T-cell (primary cell): Measurements from ENCODE around the gene ZSCAN1. TPM values are rescaled to one million over a fixed set of nuclear protein-coding genes. Genes with fewer than 3 reads are reported as not detected.

Source experiments
- ATAC-seq, 4 experiments: fragments of 200-7000 bp in 3 of 4; fragments of 150-1000 bp in 1 of 4; cut with Tn5 transposase; replicated peaks in 1 of 4; 1 replicate in 3 of 4; 2 replicates in 1 of 4; pipeline ENCODE4 v1.10.0; 2021; ENCODE audit warnings: moderate library complexity in 3 of 4, mild to moderate bottlenecking in 2 of 4, moderate number of reproducible peaks in 1 of 4
- CTCF ChIA-PET, 2 donors: fragments of 300-600 bp; sonication (Branson Sonifier 250); formaldehyde crosslinking; loops; one replicate each; lab custom pipeline; 2022; ENCODE audit warnings: antibody characterized with exemption in 2 of 2; lab: Charles Lee
- POLR2A ChIA-PET, 2 donors: fragments of 300-600 bp; sonication (Branson Sonifier 250); formaldehyde crosslinking; loops; one replicate each; lab custom pipeline; 2022; ENCODE audit warnings: antibody characterized with exemption in 2 of 2; lab: Charles Lee
- DNase-seq, 35 experiments: peaks; one replicate each; pipeline versions ENCODE4 v3.0.0 to v3.0.0-alpha.2; 2013 to 2023
- H3K27ac ChIP-seq: one replicate; pipeline ENCODE4 v1.5.1; 2013; ENCODE audit warnings: low read length
- H3K27me3 ChIP-seq, 2 experiments: replicated peaks in 1 of 2; 1 replicate in 1 of 2; 2 replicates in 1 of 2; pipeline versions ENCODE4 v1.6.1 to v1.7.0; 2013; ENCODE audit warnings: low read length in 1 of 2, mixed read lengths in 1 of 2; ENCODE audit not compliant: control insufficient read depth in 2 of 2, insufficient read depth in 2 of 2; ENCODE audit errors: extremely low read depth in 1 of 2
- H3K36me3 ChIP-seq, 2 donors: 1 replicate in 1 of 2; 2 replicates in 1 of 2; pipeline versions ENCODE4 v1.6.1 to v1.7.0; 2013; ENCODE audit warnings: low read length in 1 of 2; ENCODE audit not compliant: control insufficient read depth in 2 of 2, insufficient read depth in 1 of 2; ENCODE audit errors: extremely low read depth in 1 of 2
- H3K4me1 ChIP-seq, 2 experiments: 1 replicate in 1 of 2; 2 replicates in 1 of 2; pipeline versions ENCODE4 v1.6.1 to v1.7.0; 2013; ENCODE audit warnings: low read length in 2 of 2, mixed read lengths in 1 of 2; ENCODE audit not compliant: insufficient read depth in 2 of 2, control insufficient read depth in 1 of 2; ENCODE audit errors: extremely low read depth in 1 of 2
- H3K4me3 ChIP-seq, 2 donors: 1 replicate in 1 of 2; 2 replicates in 1 of 2; pipeline versions ENCODE4 v1.5.1 to v1.7.0; 2013; ENCODE audit warnings: mild to moderate bottlenecking in 2 of 2, low read length in 1 of 2, moderate library complexity in 1 of 2; ENCODE audit not compliant: control insufficient read depth in 1 of 2; ENCODE audit errors: extremely low read depth in 1 of 2
- H3K9me3 ChIP-seq: 2 replicates; pipeline ENCODE4 v1.7.0; 2013
- H3K27ac Mint-ChIP-seq, 2 donors: one replicate each; pipeline ENCODE4 v1.8.0; 2020 to 2021; ENCODE audit warnings: mild to moderate bottlenecking in 2 of 2, mixed read lengths in 2 of 2
- H3K27me3 Mint-ChIP-seq, 2 donors: one replicate each; pipeline ENCODE4 v1.8.0; 2021 to 2022; ENCODE audit warnings: mixed read lengths in 2 of 2
- H3K36me3 Mint-ChIP-seq: one replicate; pipeline ENCODE4 v1.8.0; 2021; ENCODE audit warnings: mixed read lengths
- H3K4me1 Mint-ChIP-seq, 3 donors: one replicate each; pipeline ENCODE4 v1.8.0; 2020 to 2022; ENCODE audit warnings: mixed read lengths in 3 of 3, mild to moderate bottlenecking in 1 of 3
- H3K4me3 Mint-ChIP-seq, 3 donors: one replicate each; pipeline ENCODE4 v1.8.0; 2020 to 2022; ENCODE audit warnings: mild to moderate bottlenecking in 3 of 3, mixed read lengths in 3 of 3, moderate library complexity in 3 of 3
- H3K9me3 Mint-ChIP-seq, 3 donors: one replicate each; pipeline ENCODE4 v1.8.0; 2020 to 2022; ENCODE audit warnings: mixed read lengths in 3 of 3
- WGBS: methylation state at CpG from one replicate; pipeline ENCODE4 v1.1.5; 2013; ENCODE audit warnings: missing lambda C conversion rate; ENCODE audit not compliant: insufficient coverage; 5-methylcytosine and 5-hydroxymethylcytosine counted together
- total RNA-seq, 35 experiments: library from RNA in 6 of 35; stranded (reverse) in 6 of 35; fragments of 120-200 nt in 1 of 35; gene quantifications; one replicate each; pipeline versions ENCODE4 v1.2.1 to v1.2.4 and lab custom pipeline; 2013 to 2026

ZSCAN1 gene
- total RNA-seq, 5 donors from 2014 or later (not counting 1 experiment from before 2014, with no cell fraction given): not detected

DNA sequence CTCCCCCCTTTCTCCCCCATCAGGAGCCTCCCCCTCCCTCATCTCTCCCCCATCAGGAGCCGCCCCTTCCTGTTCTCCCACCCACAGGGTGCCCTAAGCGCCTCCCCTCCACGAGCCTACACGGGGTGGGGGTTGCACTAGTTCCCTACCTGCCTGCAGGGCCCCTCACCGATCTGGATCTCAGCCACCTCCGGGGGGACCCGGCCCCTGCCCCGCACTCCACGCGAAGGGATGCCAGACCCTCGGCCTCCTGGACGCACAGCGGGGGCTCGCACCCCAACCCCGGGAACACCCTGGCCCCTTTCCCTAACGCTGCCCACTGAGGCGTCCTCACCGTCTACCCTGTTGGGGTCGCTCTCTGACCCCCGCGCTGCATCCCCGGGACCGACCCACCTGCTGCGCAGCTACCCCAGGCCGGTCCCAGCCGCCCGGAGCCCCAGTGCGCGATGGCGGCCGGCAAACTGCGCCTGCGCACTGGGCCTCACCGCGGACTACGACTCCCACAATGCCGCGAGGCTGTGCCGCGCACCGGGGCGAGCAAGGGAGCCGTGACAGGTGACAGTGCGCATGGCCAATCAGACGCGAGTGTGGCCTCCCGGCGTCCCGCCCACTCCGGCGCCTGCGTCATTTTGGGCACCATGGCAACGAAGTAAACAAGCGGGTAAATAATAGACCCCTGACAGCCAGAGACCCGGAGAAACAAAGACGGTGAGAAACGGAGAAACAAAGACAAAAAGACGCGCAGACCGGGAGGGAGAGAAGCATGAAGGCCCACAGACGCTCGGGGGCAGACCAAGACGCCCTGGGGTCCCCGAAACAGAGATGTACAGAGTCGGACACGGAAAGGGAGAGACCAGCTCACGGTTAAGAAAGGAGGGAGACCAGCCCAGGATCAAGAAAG is 64.2 kb downstream of the ZSCAN1 start, which contains the start of gene ZSCAN18:
TSS of gene ZSCAN18 (minus strand) at position 451 of the 901 bp plus-strand sequence. CDS start 7,964 bp downstream, outside the sequence.
- H3K27ac ChIP-seq: peak within 1 kb of the TSS; percentile 99
- peak within 1 kb of the TSS; percentile 69 to 96 for H3K4me3 ChIP-seq
- peaks cover 22% of the 10 kb centered on the region for H3K36me3 Mint-ChIP-seq
- ChIA-PET CTCF (interaction anchor here in 1 of 2 donors (0.6 kb wide), 1 partner anchor 61 kb away, joined by 4 read pairs; no protein-coding TSS in a partner anchor), POLR2A (interaction anchor here in 1 of 2 donors (0.5 to 1.9 kb wide), 5 partner anchors 96 to 416 kb away, joined by 3 to 7 read pairs (median 3); partner anchors contain the start of genes ZNF551, ZNF586 and ZNF606)
- DNase-seq (peak; percentile 88 to 99 (median 97)), ATAC-seq (peak; percentile 95 to 99 (median 98))
- H3K9me3 ChIP-seq: no peaks in the 10 kb centered on the region
- WGBS: 5% methylated on average over 66 of the region's 67 CpGs
- peaks cover 12 to 17% (median 17%) of the 10 kb centered on the region in 3 donors for H3K4me1 Mint-ChIP-seq
- peaks cover 6 to 31% (median 18%) of the 10 kb centered on the region in 3 donors for H3K9me3 Mint-ChIP-seq
- peak within 1 kb of the TSS; percentile 99 to 100 for H3K27ac Mint-ChIP-seq
- H3K27me3 Mint-ChIP-seq: no peaks in the 10 kb centered on the region
- H3K36me3 ChIP-seq: no peaks in the 10 kb centered on the region
- H3K4me1 ChIP-seq: peaks cover 3 to 20% of the 10 kb centered on the region in 2 experiments
- H3K27me3 ChIP-seq: peaks cover 0 to 3% of the 10 kb centered on the region in 2 experiments
- H3K4me3 Mint-ChIP-seq: peak within 1 kb of the TSS; percentile 87 to 90 (median 88)

DNA sequence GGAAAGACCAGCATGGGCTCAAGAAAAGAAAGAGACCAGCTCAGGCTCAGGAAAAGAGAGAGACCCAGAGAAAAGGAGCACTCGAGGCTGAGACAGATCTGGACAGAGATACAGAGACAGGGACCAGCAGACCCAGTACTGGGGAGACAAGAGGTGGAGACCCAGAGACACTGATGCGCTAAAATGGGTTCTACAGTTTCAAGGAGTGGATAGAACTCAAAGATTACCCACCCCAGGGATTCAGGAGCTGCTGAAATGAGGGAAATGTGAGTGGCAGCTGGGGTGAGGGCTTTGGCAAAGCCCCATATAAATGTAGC is 64.8 kb downstream of the ZSCAN1 start:
- Mint-ChIP-seq H3K27me3 (no peaks in the 10 kb centered on the region), H3K27ac (peak overlapping the region; percentile 99 to 100), H3K36me3 (peaks cover 23% of the 10 kb centered on the region), H3K4me3 (peak overlapping the region; percentile 87 to 90 (median 88)), H3K4me1 (peaks cover 12 to 17% (median 17%) of the 10 kb centered on the region in 3 donors), H3K9me3 (peaks cover 9 to 33% (median 21%) of the 10 kb centered on the region in 3 donors)
- Histone ChIP-seq H3K4me3 (peak overlapping the region; percentile 56 to 69), H3K9me3 (no peaks in the 10 kb centered on the region), H3K36me3 (no peaks in the 10 kb centered on the region), H3K27me3 (peaks cover 0 to 3% of the 10 kb centered on the region in 2 experiments), H3K27ac (peak overlapping the region; percentile 99), H3K4me1 (peaks cover 3 to 20% of the 10 kb centered on the region in 2 experiments)
- 0% methylated on average over 1 of the region's 2 CpGs for WGBS
- ATAC-seq (no peak), DNase-seq (no peak)
- ChIA-PET POLR2A (interaction anchor here (0.5 to 1.9 kb wide), 8 partner anchors 38 to 417 kb away, joined by 3 to 7 read pairs (median 3); partner anchors contain the start of genes ZNF551 (in 1 of the 2), ZNF586 (in 1 of the 2) and ZNF606 (in 1 of the 2)), CTCF (interaction anchor here in 1 of 2 donors (0.6 to 0.7 kb wide), 2 partner anchors 62 to 95 kb away, joined by 3 to 4 read pairs; partner anchors contain the start of gene ZNF606)

Other genes with a start within 250 kb of the ZSCAN1 start
- gene ZNF552, start 219.1 kb upstream of the ZSCAN1 start, total RNA-seq: 10 to 100 TPM; 12.7 to 18.9 (median 16.2) TPM
- gene ZNF587B, start 203.7 kb upstream of the ZSCAN1 start, total RNA-seq: 10 to 100 TPM; 16.5 to 27.7 (median 22.8) TPM
- gene ZNF587, start 184.2 kb upstream of the ZSCAN1 start, total RNA-seq: 10 to 100 TPM; 56.6 to 60.5 (median 56.8) TPM
- gene ZNF814, start 145.0 kb upstream of the ZSCAN1 start, total RNA-seq: 10 to 100 TPM; 22.1 to 38.8 (median 36.2) TPM
- 10 to 100 TPM; 23.6 to 39.7 (median 36.6) TPM for gene ZNF417, start 117.4 kb upstream of the ZSCAN1 start, total RNA-seq
- 1 to 10 TPM; 2.3 to 9.0 (median 6.3) TPM for gene ZNF418, start 98.6 kb upstream of the ZSCAN1 start, total RNA-seq
- gene ZNF256, start 86.3 kb upstream of the ZSCAN1 start, total RNA-seq: 10 to 100 TPM in 4 of 5 donors, 1 to 10 TPM in 1; 9.7 to 13.6 (median 12.0) TPM
- gene C19orf18, start 59.5 kb upstream of the ZSCAN1 start, total RNA-seq: 1 to 10 TPM in 2 of 5 donors, under 1 TPM in 3; 0.66 to 1.2 (median 0.93) TPM
- 10 to 100 TPM in 4 of 5 donors, 1 to 10 TPM in 1; 8.2 to 40.5 (median 26.4) TPM for gene ZNF606, start 31.2 kb upstream of the ZSCAN1 start, total RNA-seq
- 1 to 10 TPM; 1.2 to 2.8 (median 2.1) TPM for gene ZNF135, start 25.3 kb downstream of the ZSCAN1 start, total RNA-seq
- 10 to 100 TPM; 45.3 to 62.6 (median 52.4) TPM for gene ZSCAN18, start 64.2 kb downstream of the ZSCAN1 start, total RNA-seq
- gene ZNF329, start 116.8 kb downstream of the ZSCAN1 start, total RNA-seq: 10 to 100 TPM; 11.5 to 14.9 (median 14.1) TPM
- 10 to 100 TPM; 44.9 to 70.7 (median 63.4) TPM for gene ZNF274, start 149.0 kb downstream of the ZSCAN1 start, total RNA-seq
- gene ZNF544, start 194.9 kb downstream of the ZSCAN1 start, total RNA-seq: 10 to 100 TPM; 23.4 to 54.0 (median 47.1) TPM
- 10 to 100 TPM in 2 of 5 donors, 1 to 10 TPM in 3; 8.6 to 11.0 (median 9.2) TPM for gene ZNF8, start 244.9 kb downstream of the ZSCAN1 start, total RNA-seq